RWPE2 (cell line): ENCODE data around the gene CNTF.

Experiments used
- ATAC-seq: fragments of 200-7000 bp; cut with Tn5 transposase; 3 replicates; pipeline ENCODE4 v1.9.1; 2021; ENCODE audit warnings: low read depth
- DNase-seq: peaks from one replicate; pipeline ENCODE4 v3.0.0-alpha.2; 2020; ENCODE audit warnings: low spot score
- H3K27ac ChIP-seq: fragments of 450-650 bp; 2 replicates; pipeline ENCODE4 v1.5.1; 2017; ENCODE audit warnings: mild to moderate bottlenecking; ENCODE audit not compliant: poor library complexity, severe bottlenecking
- H3K27me3 ChIP-seq: fragments of 250-450 bp; sonication (Bioruptor Pico); 2 replicates; pipeline ENCODE4 v1.5.1; 2021; ENCODE audit warnings: mild to moderate bottlenecking, moderate library complexity; ENCODE audit not compliant: insufficient read depth, poor library complexity, severe bottlenecking
- H3K36me3 ChIP-seq: fragments of 250-450 bp; sonication (Bioruptor Pico); 2 replicates; pipeline ENCODE4 v1.5.1; 2020; ENCODE audit warnings: low read depth, mild to moderate bottlenecking, moderate library complexity
- H3K4me1 ChIP-seq: fragments of 250-450 bp; sonication (Bioruptor Pico); 2 replicates; pipeline ENCODE4 v1.5.1; 2021; ENCODE audit warnings: mild to moderate bottlenecking, moderate library complexity; ENCODE audit not compliant: insufficient read depth, poor library complexity, severe bottlenecking
- H3K4me3 ChIP-seq: fragments of 250-450 bp; sonication (Bioruptor Pico); 2 replicates; pipeline ENCODE4 v1.5.1; 2021; ENCODE audit warnings: mild to moderate bottlenecking, moderate library complexity; ENCODE audit not compliant: severe bottlenecking
- H3K9me3 ChIP-seq: fragments of 250-450 bp; sonication (Bioruptor Pico); 2 replicates; pipeline ENCODE4 v1.5.1; 2021; ENCODE audit warnings: mild to moderate bottlenecking, moderate library complexity; ENCODE audit not compliant: severe bottlenecking
- TF ChIP-seq, protein P1 (sequence below): fragments of 450-650 bp; IDR thresholded peaks from one replicate; pipeline ENCODE4 v1.5.1; 2017; ENCODE audit warnings: mild to moderate bottlenecking, moderate library complexity; ENCODE audit not compliant: poor library complexity, severe bottlenecking

The CNTF gene

DNA sequence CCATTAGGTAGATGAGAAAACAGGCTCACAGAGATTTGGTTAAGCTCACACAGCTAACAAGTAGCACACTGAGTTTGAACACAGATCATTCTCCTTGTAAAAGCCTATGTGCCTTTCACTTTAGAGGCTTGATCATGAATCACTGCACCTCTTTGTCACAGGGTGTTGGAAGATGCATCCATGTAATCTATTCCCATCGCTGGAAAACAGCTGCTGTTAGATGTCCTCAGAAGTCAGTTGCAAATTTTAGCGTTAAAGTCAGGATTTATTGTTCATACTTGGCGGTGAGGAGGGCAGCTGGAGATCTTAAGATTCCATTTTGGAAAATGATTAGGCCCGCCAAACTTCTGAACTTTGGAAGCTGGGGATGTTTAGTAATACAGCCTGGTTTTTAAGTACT is 2.6 kb downstream of the CNTF start:
- TF ChIP-seq, protein P1, sequence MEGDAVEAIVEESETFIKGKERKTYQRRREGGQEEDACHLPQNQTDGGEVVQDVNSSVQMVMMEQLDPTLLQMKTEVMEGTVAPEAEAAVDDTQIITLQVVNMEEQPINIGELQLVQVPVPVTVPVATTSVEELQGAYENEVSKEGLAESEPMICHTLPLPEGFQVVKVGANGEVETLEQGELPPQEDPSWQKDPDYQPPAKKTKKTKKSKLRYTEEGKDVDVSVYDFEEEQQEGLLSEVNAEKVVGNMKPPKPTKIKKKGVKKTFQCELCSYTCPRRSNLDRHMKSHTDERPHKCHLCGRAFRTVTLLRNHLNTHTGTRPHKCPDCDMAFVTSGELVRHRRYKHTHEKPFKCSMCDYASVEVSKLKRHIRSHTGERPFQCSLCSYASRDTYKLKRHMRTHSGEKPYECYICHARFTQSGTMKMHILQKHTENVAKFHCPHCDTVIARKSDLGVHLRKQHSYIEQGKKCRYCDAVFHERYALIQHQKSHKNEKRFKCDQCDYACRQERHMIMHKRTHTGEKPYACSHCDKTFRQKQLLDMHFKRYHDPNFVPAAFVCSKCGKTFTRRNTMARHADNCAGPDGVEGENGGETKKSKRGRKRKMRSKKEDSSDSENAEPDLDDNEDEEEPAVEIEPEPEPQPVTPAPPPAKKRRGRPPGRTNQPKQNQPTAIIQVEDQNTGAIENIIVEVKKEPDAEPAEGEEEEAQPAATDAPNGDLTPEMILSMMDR = no peak
- Histone ChIP-seq H3K4me1 (peaks cover 41% of the 10 kb centered on the region), H3K36me3 (peaks cover 62% of the 10 kb centered on the region), H3K27ac (peak overlapping the region; percentile 95), H3K27me3 (no peaks in the 10 kb centered on the region), H3K4me3 (no peak overlapping the region), H3K9me3 (no peaks in the 10 kb centered on the region)
- ATAC-seq (no peak), DNase-seq (no peak)

DNA sequence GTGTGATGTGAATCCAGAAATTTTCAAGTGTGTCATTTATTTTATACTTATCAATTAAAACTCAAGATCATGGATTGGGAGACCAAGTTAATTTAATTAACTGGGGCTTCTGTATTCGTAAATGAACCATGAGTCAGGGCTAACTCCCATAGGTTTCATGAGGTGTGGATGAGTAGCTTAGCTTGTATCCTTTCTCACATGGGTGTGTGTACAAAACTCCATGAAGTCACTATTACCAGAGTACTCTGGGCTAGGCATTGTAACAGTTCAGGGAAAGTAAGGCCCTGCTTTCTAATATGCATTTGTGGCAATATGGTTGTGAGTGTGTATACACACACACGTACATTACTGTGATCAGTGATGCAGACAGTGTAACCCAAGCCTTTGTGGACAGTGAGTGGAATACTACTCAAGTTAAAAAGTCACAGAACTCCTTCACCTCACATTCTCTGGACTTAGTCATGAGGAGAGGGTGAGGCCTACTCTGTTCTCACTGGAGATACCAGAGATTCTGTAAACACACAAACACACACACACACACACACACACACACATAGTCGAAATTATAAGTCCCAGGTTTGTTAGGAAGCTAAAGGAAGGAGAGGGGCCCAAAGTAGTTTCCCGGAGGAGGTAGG is 3.5 kb downstream of the CNTF start:
- Histone ChIP-seq H3K4me3 (no peak overlapping the region), H3K27ac (peak overlapping the region; percentile 95), H3K9me3 (no peaks in the 10 kb centered on the region), H3K4me1 (peaks cover 41% of the 10 kb centered on the region), H3K27me3 (no peaks in the 10 kb centered on the region), H3K36me3 (peaks cover 54% of the 10 kb centered on the region)
- TF ChIP-seq, protein P1 = no peak
- ATAC-seq (no peak), DNase-seq (no peak)

DNA sequence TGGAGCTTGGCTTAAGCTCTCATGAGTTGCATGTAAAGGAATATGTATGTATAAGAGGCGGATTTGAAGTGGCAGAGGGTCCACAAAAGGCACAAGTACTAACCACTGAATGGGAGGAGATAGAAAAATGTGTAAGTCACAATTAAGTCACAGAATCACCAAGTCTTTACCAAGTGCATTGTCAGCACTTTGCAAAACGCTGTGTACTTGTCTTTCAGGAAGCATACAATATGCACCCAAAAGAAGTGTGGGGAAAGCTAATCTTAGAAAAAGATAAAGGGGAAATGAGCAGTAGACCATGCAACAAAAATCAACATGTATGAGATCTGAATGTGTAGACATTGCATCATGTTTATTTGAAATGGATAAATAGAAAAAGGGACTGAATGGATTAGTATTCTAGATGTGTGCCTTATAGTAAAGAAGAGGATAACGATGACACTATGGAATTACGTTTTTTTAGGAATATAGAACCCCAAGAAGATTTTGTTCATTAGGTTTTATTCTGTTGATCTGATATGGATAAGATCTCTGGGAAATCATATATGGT is 4.5 kb downstream of the CNTF start:
- no peak for DNase-seq
- peaks cover 41% of the 10 kb centered on the region for H3K4me1 ChIP-seq
- TF ChIP-seq, protein P1 = no peak
- H3K36me3 ChIP-seq = peaks cover 45% of the 10 kb centered on the region
- no peak overlapping the region for H3K4me3 ChIP-seq
- no peaks in the 10 kb centered on the region for H3K9me3 ChIP-seq
- no peak for ATAC-seq
- H3K27me3 ChIP-seq = no peaks in the 10 kb centered on the region
- H3K27ac ChIP-seq = peak overlapping the region; percentile 95

DNA sequence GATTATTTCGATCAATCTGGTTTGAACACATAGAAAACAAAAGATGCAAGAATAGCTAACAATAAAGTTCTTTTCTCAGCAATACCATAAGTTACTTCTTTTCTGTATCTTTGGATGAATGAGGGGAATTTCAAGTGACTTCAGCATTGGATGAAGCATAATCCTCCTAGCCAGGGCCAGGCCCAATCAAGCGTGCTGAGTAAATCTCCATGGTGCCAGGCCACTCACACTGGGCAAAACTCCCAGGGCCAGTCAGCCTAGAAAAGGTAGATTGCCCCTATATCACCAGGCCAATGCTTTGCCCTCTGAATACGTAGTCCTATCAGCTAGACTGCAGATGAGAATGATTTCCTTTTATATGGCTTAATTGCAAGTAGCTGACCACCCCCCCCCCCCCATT is 6.0 kb downstream of the CNTF start:
- TF ChIP-seq, protein P1 = no peak
- ATAC-seq = no peak
- no peak for DNase-seq
- no peaks in the 10 kb centered on the region for H3K27me3 ChIP-seq
- H3K9me3 ChIP-seq = no peaks in the 10 kb centered on the region
- no peak overlapping the region for H3K4me3 ChIP-seq
- H3K4me1 ChIP-seq = peaks cover 41% of the 10 kb centered on the region
- H3K36me3 ChIP-seq = peaks cover 31% of the 10 kb centered on the region
- peak overlapping the region; percentile 95 for H3K27ac ChIP-seq

DNA sequence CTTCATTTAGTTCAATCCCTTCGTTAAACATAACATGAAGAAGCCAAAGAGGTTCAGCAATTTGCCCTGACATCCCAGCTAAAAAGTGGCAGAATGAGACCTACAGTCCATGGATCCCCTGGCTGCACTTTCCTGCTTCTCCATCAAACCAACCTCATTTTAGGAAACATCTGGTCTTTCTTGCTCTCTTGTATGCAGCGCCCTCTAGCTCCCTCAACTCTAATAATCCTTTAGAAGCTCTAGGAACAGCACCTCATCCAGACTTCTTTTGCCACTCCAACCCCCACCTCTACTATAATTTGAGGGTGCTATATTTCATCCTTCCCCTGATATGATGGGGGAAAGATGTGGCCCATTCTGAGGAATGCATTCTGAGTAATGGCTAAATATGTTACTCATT is 7.4 kb downstream of the CNTF start:
- H3K36me3 ChIP-seq = peaks cover 22% of the 10 kb centered on the region; the same call in 1 of the 2 replicates
- ATAC-seq (0 out of 3 replicates have a peak, but pooled peaks have one; percentile 13), DNase-seq (no peak)
- H3K27me3 ChIP-seq = no peaks in the 10 kb centered on the region
- H3K9me3 ChIP-seq = no peaks in the 10 kb centered on the region
- peaks cover 41% of the 10 kb centered on the region for H3K4me1 ChIP-seq
- H3K27ac ChIP-seq = peak overlapping the region; percentile 95
- TF ChIP-seq, protein P1 = peak; percentile 55
- H3K4me3 ChIP-seq = no peak overlapping the region
